Effector memory CD4-positive, alpha-beta T cell (primary cell): ENCODE measurements around the gene FAM161A.
"Not testable (repeated sequence)": the region's sequence is repeated elsewhere in the genome, so short reads cannot be mapped to it uniquely, and the experiment has no call there.

Experiments
- DNase-seq, 3 donors: peaks; one replicate each; pipeline ENCODE4 v3.0.0-alpha.2; 2020
- H3K27ac ChIP-seq: 2 replicates; pipeline ENCODE4 v1.7.0; 2013; ENCODE audit warnings: mild to moderate bottlenecking, low read length, moderate library complexity; ENCODE audit not compliant: insufficient read depth, poor library complexity, severe bottlenecking
- H3K27me3 ChIP-seq: replicated peaks from 2 replicates; pipeline ENCODE4 v1.7.0; 2013; ENCODE audit warnings: mild to moderate bottlenecking, low read length; ENCODE audit not compliant: insufficient read depth, control insufficient read depth, poor library complexity, severe bottlenecking
- H3K36me3 ChIP-seq: 2 replicates; pipeline ENCODE4 v1.7.0; 2013; ENCODE audit warnings: mild to moderate bottlenecking, low read length, moderate library complexity; ENCODE audit not compliant: control insufficient read depth, insufficient read depth
- H3K4me1 ChIP-seq: 2 replicates; pipeline ENCODE4 v1.7.0; 2013; ENCODE audit warnings: low read length, mild to moderate bottlenecking; ENCODE audit not compliant: control insufficient read depth, insufficient read depth, poor library complexity, severe bottlenecking
- H3K4me3 ChIP-seq: 2 replicates; pipeline ENCODE4 v1.7.0; 2013; ENCODE audit warnings: low read length, low read depth, mild to moderate bottlenecking; ENCODE audit not compliant: insufficient read depth, poor library complexity, severe bottlenecking
- H3K9me3 ChIP-seq: 2 replicates; pipeline ENCODE4 v1.7.0; 2013; ENCODE audit warnings: mild to moderate bottlenecking, low read length, moderate library complexity; ENCODE audit not compliant: control insufficient read depth

The FAM161A gene

DNA sequence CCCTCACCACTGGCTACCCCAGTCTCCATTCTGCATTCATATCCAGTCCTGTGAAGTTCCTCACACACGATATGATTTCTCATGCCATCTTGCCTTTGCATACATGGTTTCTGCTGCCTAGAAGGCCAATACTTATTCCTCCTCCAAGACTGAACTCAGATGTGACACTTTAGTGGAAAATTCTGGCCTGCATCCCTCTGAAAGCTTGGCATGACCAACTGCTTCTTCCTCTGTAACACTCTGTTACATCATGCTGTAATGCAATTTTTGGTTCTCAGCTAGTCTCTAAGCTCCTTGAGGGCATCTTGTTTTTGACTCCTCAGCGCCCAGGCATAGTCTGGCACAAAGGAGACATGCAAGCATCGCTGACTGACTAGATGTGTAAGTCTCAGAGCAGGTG, 12.6 kb downstream of the FAM161A start:
- Histone ChIP-seq H3K27me3 (no peaks in the 10 kb centered on the region), H3K27ac (no peak overlapping the region), H3K9me3 (no peaks in the 10 kb centered on the region), H3K36me3 (no peaks in the 10 kb centered on the region), H3K4me3 (no peak overlapping the region), H3K4me1 (no peaks in the 10 kb centered on the region)
- no peak for DNase-seq

DNA sequence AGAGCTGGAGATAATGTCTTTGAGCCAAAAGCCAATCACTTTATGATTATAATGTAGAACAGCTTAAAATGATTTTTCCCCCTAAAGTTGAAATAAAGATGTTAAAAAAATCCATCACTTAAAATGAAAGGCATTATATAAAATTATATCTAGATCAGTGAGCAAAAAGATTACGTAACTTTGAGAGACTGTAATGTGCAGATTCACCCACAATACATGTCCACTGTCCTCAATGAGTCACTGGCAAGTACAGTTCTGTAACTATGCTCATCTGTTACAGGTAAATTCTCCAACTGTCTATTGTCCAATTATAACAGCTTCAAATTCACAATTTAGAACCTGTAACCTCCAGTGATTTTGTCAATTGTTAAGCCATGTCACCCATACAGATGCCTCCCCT, 19.0 kb downstream of the FAM161A start:
- no peak overlapping the region for H3K4me3 ChIP-seq
- no peak for DNase-seq
- no peaks in the 10 kb centered on the region for H3K9me3 ChIP-seq
- no peaks in the 10 kb centered on the region for H3K27me3 ChIP-seq
- no peak overlapping the region for H3K27ac ChIP-seq
- no peaks in the 10 kb centered on the region for H3K36me3 ChIP-seq
- no peaks in the 10 kb centered on the region for H3K4me1 ChIP-seq

- no peak for DNase-seq
- H3K4me1 ChIP-seq = no peaks in the 10 kb centered on the region
- H3K27me3 ChIP-seq = no peaks in the 10 kb centered on the region
- H3K9me3 ChIP-seq = no peaks in the 10 kb centered on the region
- no peaks in the 10 kb centered on the region for H3K36me3 ChIP-seq
- no peak overlapping the region for H3K4me3 ChIP-seq
- no peak overlapping the region for H3K27ac ChIP-seq
Measured at GRCh38 chr2:61833971-61834370, 19.9 kb downstream of the FAM161A start.

DNA sequence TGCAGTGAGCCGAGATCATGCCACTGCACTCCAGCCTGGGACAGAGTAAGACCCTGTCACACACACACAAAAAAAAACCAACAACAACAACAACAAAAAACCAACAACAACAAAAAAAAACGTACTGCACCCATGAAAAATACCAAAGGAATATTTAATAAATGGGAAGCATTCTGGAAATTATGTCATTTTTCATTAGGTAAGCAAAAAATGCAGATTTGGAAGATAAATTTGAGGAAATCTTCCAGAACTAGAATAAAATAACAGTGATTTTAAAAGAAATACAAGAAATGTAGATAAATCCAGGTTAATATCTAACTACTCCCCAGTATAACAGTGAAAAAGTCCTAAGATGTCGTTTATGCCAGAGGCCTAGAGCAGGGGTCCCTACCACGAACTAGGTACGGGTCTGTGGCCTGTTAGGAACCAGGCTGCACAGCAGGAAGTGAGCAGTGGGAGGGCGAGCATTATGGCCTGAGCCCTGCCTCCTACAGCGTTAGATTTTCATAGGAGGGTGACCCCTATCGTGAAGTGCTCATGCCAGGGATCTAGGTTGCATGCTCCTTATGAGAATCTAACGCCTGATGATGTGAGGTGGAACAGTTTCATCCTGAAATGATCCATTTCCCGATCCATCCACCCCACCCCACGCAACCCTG, 21.5 kb downstream of the FAM161A start:
- no peak for DNase-seq
- Histone ChIP-seq H3K36me3 (no peaks in the 10 kb centered on the region), H3K27me3 (no peaks in the 10 kb centered on the region), H3K27ac (no peak overlapping the region), H3K9me3 (no peaks in the 10 kb centered on the region), H3K4me1 (no peaks in the 10 kb centered on the region), H3K4me3 (no peak overlapping the region)

GRCh38 chr2:61822255-61822654, 31.6 kb downstream of the FAM161A start:
- no peaks in the 10 kb centered on the region for H3K4me1 ChIP-seq
- no peak for DNase-seq
- H3K27me3 ChIP-seq = no peaks in the 10 kb centered on the region
- no peak overlapping the region for H3K4me3 ChIP-seq
- no peaks in the 10 kb centered on the region for H3K9me3 ChIP-seq
- no peaks in the 10 kb centered on the region for H3K36me3 ChIP-seq
- no peak overlapping the region for H3K27ac ChIP-seq

GRCh38 chr2:61816480-61817355, 37.1 kb downstream of the FAM161A start:
- DNase-seq = no peak
- no peak overlapping the region for H3K27ac ChIP-seq
- H3K36me3 ChIP-seq = no peaks in the 10 kb centered on the region
- H3K9me3 ChIP-seq = no peaks in the 10 kb centered on the region
- H3K27me3 ChIP-seq = no peaks in the 10 kb centered on the region
- H3K4me3 ChIP-seq = no peak overlapping the region
- no peaks in the 10 kb centered on the region for H3K4me1 ChIP-seq

- no peak for DNase-seq
- no peaks in the 10 kb centered on the region for H3K36me3 ChIP-seq
- H3K27ac ChIP-seq = no peak overlapping the region
- no peaks in the 10 kb centered on the region for H3K4me1 ChIP-seq
- no peak overlapping the region for H3K4me3 ChIP-seq
- H3K9me3 ChIP-seq = no peaks in the 10 kb centered on the region
- H3K27me3 ChIP-seq = no peaks in the 10 kb centered on the region
Measured at GRCh38 chr2:61814539-61815160, 39.2 kb downstream of the FAM161A start.

DNA sequence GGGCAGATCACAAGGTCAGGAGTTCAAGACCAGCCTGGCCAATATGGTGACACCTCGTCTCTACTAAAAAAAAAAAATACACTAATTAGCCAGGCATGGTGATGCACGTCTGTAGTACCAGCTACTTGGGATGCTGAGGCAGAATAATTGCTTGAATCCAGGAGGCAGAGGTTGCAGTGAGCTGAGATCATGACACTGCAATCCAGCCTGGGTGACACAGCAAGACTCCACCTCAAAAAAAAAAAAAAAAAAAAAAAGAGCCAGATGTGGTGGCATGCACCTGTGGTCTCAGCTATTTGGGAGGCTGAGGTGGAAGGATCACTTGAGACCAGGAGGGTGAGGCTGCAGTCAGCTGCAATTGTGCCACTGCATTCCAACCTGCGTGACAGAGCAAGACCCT, 40.5 kb downstream of the FAM161A start:
- not testable (repeated sequence) for H3K9me3 ChIP-seq, DNase-seq, H3K36me3 ChIP-seq, H3K4me3 ChIP-seq, H3K27ac ChIP-seq, H3K27me3 ChIP-seq, H3K4me1 ChIP-seq

- no peak overlapping the region for H3K4me3 ChIP-seq
- DNase-seq = no peak
- no peaks in the 10 kb centered on the region for H3K36me3 ChIP-seq
- no peak overlapping the region for H3K27ac ChIP-seq
- no peaks in the 10 kb centered on the region for H3K4me1 ChIP-seq
- no peaks in the 10 kb centered on the region for H3K27me3 ChIP-seq
- no peaks in the 10 kb centered on the region for H3K9me3 ChIP-seq
Measured at GRCh38 chr2:61811821-61812220, 42.0 kb downstream of the FAM161A start.

DNA sequence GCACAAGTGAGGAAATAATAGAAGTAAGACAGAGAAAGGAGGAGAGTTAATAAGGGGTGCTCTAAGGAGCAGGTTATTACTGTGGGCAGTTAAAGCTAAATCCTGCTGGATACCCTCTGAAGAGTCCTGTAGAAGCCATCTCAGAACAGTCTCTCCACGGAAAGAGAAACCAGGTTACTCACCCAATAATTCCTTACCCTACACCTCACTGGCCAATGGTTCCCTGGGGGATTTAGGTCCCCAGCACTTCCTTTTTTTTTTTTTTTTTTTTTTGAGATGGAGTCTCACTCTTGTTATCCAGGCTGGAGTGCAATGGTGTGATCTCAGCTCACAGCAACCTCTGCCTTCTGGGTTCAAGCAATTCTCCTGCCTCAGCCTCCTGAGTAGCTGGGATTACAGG, 43.7 kb downstream of the FAM161A start:
- not testable (repeated sequence) for H3K36me3 ChIP-seq, H3K4me3 ChIP-seq, H3K9me3 ChIP-seq, H3K27me3 ChIP-seq, H3K27ac ChIP-seq, DNase-seq, H3K4me1 ChIP-seq
